Activated naive CD8-positive, alpha-beta T cell (primary cell): ENCODE results near the gene NAP1L4.

ENCODE experiments used
- H3K27ac Mint-ChIP-seq: one replicate; pipeline ENCODE4 v1.8.0; 2021; ENCODE audit warnings: mixed read lengths
- H3K27me3 Mint-ChIP-seq: one replicate; pipeline ENCODE4 v1.8.0; 2021; ENCODE audit warnings: mixed read lengths
- H3K36me3 Mint-ChIP-seq: one replicate; pipeline ENCODE4 v1.8.0; 2021; ENCODE audit warnings: mixed read lengths
- H3K4me1 Mint-ChIP-seq: one replicate; pipeline ENCODE4 v1.8.0; 2021; ENCODE audit warnings: low read depth, mixed read lengths
- H3K4me3 Mint-ChIP-seq: one replicate; pipeline ENCODE4 v1.8.0; 2021; ENCODE audit warnings: mild to moderate bottlenecking, mixed read lengths
- H3K9me3 Mint-ChIP-seq: one replicate; pipeline ENCODE4 v1.8.0; 2021; ENCODE audit warnings: low read depth, mixed read lengths

NAP1L4 gene

DNA sequence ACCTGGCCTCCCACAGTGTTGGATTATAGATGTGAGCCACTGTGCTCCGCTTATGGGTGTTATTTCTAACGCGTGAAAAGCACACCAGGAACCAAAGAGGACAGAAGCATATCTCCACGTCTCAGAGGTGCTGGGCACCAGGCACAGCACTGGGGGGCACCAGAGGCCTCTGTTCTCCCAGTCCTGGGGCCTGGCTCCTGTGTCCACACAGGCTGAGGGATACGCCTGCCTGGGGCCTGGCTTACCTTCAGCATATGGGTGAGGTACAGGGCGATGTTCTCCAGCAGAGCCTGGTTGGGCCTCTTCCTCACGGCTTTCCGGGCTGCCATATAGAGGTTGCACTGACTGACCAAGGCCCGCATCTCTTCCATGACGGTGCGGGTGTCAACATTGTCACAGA lies 24.7 kb upstream of the NAP1L4 start:
- peaks cover 80% of the 10 kb centered on the region for H3K4me1 Mint-ChIP-seq
- peak overlapping the region; percentile 82 for H3K27ac Mint-ChIP-seq
- H3K27me3 Mint-ChIP-seq = no peaks in the 10 kb centered on the region
- H3K4me3 Mint-ChIP-seq = peak overlapping the region; percentile 30
- H3K36me3 Mint-ChIP-seq = peaks cover 13% of the 10 kb centered on the region
- no peaks in the 10 kb centered on the region for H3K9me3 Mint-ChIP-seq

DNA sequence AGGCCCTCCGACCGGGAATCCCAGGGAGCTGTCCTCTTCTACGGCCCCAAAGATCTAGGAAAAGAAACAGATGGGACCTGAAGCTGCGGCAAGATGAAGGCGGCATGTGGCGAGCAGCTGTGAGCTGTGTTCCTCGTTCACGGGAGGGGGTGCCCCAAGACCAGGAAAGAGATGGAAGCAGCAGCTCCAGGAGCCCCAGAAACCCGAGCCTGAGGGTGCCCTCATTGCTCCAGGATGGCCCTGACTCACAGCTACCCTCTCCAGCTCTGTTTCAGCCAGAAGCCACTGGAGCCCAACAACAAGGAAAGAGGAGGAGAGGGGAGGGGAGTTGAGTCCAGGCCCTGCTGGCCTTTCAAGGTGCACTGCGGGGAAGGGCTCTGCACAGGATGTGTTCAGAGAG lies 23.7 kb upstream of the NAP1L4 start:
- Mint-ChIP-seq H3K27ac (peak overlapping the region; percentile 34), H3K36me3 (peaks cover 13% of the 10 kb centered on the region), H3K4me3 (no peak overlapping the region)

GRCh38 chr11:3014943-3015342 lies 22.8 kb upstream of the NAP1L4 start:
- peak overlapping the region; percentile 72 for H3K4me3 Mint-ChIP-seq
- no peaks in the 10 kb centered on the region for H3K27me3 Mint-ChIP-seq
- H3K9me3 Mint-ChIP-seq = no peaks in the 10 kb centered on the region
- H3K4me1 Mint-ChIP-seq = peaks cover 70% of the 10 kb centered on the region
- peaks cover 15% of the 10 kb centered on the region for H3K36me3 Mint-ChIP-seq
- H3K27ac Mint-ChIP-seq = peak overlapping the region; percentile 91

More for the DNA sequence above, 23.7 kb upstream of the NAP1L4 start:
- no peaks in the 10 kb centered on the region for H3K9me3 Mint-ChIP-seq
- H3K27me3 Mint-ChIP-seq = no peaks in the 10 kb centered on the region
- peaks cover 74% of the 10 kb centered on the region for H3K4me1 Mint-ChIP-seq

GRCh38 chr11:3014057-3014938 lies 22.2 kb upstream of the NAP1L4 start:
- H3K4me3 Mint-ChIP-seq = peak overlapping the region; percentile 72
- H3K9me3 Mint-ChIP-seq = no peaks in the 10 kb centered on the region
- peaks cover 76% of the 10 kb centered on the region for H3K4me1 Mint-ChIP-seq

DNA sequence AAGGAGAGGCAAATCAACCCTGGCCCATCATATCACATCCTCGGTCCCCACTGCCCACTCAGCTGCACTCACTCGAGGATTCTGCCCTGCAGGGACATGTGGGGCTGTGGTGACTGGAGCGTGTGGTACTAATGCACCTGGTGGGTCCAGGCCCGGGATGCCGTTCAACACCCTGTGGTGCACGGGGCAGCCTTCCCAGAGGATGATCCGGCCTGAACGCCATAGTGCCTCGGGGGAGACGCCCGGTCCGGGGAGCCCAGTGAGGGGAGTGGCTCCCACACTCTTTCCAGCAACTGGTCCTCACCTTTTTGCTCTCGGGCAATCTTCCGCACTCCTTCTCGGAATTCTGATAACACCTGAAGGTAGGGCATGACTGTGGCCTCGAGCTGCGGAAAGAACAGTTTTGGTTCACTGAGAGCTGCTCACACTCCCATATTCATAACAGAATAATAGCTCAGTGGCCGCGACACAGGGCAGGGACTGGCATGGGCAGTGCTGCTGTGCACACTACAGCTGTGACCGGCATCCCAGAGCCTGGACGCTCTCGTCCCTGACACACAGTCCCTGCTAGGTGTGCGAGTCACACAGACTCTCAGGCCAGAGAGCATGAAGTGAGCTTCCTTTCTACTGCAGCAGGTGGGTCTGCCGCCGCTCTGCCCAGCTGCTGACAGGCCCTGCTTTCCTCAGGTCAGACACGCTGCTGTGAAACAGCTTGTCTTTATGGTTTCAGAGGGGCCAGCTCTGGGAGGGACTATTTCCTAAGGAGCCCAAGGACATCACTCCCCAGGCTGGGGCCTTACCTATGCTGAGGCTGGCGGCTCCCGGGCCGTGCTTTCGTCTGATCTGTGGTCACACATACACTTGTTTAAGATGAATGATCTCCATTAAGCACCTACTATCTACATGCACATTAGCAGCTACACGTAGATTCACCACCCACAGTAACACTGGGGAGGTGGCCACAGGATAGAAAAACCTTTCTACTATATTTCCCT lies 20.1 kb upstream of the NAP1L4 start:
- H3K4me1 Mint-ChIP-seq = peaks cover 79% of the 10 kb centered on the region
- H3K27ac Mint-ChIP-seq = no peak overlapping the region
- peaks cover 15% of the 10 kb centered on the region for H3K36me3 Mint-ChIP-seq
- no peaks in the 10 kb centered on the region for H3K27me3 Mint-ChIP-seq
- H3K4me3 Mint-ChIP-seq = no peak overlapping the region
- no peaks in the 10 kb centered on the region for H3K9me3 Mint-ChIP-seq

More at GRCh38 chr11:3014057-3014938, 22.2 kb upstream of the NAP1L4 start:
- Mint-ChIP-seq H3K36me3 (peaks cover 17% of the 10 kb centered on the region), H3K27ac (peak overlapping the region; percentile 91), H3K27me3 (no peaks in the 10 kb centered on the region)

- Mint-ChIP-seq H3K36me3 (peaks cover 13% of the 10 kb centered on the region), H3K4me1 (peaks cover 76% of the 10 kb centered on the region), H3K27me3 (no peaks in the 10 kb centered on the region), H3K27ac (no peak overlapping the region), H3K4me3 (no peak overlapping the region), H3K9me3 (no peaks in the 10 kb centered on the region)
Measured at GRCh38 chr11:3010521-3011275, 18.6 kb upstream of the NAP1L4 start.

GRCh38 chr11:3010004-3010403 lies 17.9 kb upstream of the NAP1L4 start:
- peaks cover 74% of the 10 kb centered on the region for H3K4me1 Mint-ChIP-seq
- no peaks in the 10 kb centered on the region for H3K9me3 Mint-ChIP-seq
- H3K27me3 Mint-ChIP-seq = no peaks in the 10 kb centered on the region
- peaks cover 9% of the 10 kb centered on the region for H3K36me3 Mint-ChIP-seq
- H3K4me3 Mint-ChIP-seq = peak overlapping the region; percentile 27
- peak overlapping the region; percentile 64 for H3K27ac Mint-ChIP-seq

GRCh38 chr11:3009481-3009880 lies 17.4 kb upstream of the NAP1L4 start:
- Mint-ChIP-seq H3K36me3 (peaks cover 7% of the 10 kb centered on the region), H3K27ac (peak overlapping the region; percentile 78), H3K4me1 (peaks cover 70% of the 10 kb centered on the region)

GRCh38 chr11:3008746-3009336 lies 16.7 kb upstream of the NAP1L4 start:
- Mint-ChIP-seq H3K4me1 (peaks cover 70% of the 10 kb centered on the region), H3K27ac (peak overlapping the region; percentile 78), H3K4me3 (no peak overlapping the region), H3K36me3 (peaks cover 7% of the 10 kb centered on the region), H3K9me3 (no peaks in the 10 kb centered on the region), H3K27me3 (no peaks in the 10 kb centered on the region)

More at GRCh38 chr11:3009481-3009880, 17.4 kb upstream of the NAP1L4 start:
- no peaks in the 10 kb centered on the region for H3K27me3 Mint-ChIP-seq
- no peaks in the 10 kb centered on the region for H3K9me3 Mint-ChIP-seq
- H3K4me3 Mint-ChIP-seq = no peak overlapping the region

- Mint-ChIP-seq H3K36me3 (peaks cover 5% of the 10 kb centered on the region), H3K27me3 (no peaks in the 10 kb centered on the region), H3K27ac (peak overlapping the region; percentile 77), H3K4me3 (peak overlapping the region; percentile 79), H3K4me1 (peaks cover 70% of the 10 kb centered on the region), H3K9me3 (no peaks in the 10 kb centered on the region)
Measured at GRCh38 chr11:3007404-3008010, 15.4 kb upstream of the NAP1L4 start.

- Mint-ChIP-seq H3K9me3 (no peaks in the 10 kb centered on the region), H3K4me1 (peaks cover 68% of the 10 kb centered on the region), H3K27ac (peak overlapping the region; percentile 77), H3K27me3 (no peaks in the 10 kb centered on the region), H3K4me3 (peak overlapping the region; percentile 79), H3K36me3 (peaks cover 4% of the 10 kb centered on the region)
Measured at GRCh38 chr11:3006505-3007260, 14.6 kb upstream of the NAP1L4 start.

- no peaks in the 10 kb centered on the region for H3K27me3 Mint-ChIP-seq
- H3K36me3 Mint-ChIP-seq = peaks cover 3% of the 10 kb centered on the region
- no peak overlapping the region for H3K4me3 Mint-ChIP-seq
- H3K27ac Mint-ChIP-seq = no peak overlapping the region
- no peaks in the 10 kb centered on the region for H3K9me3 Mint-ChIP-seq
- peaks cover 59% of the 10 kb centered on the region for H3K4me1 Mint-ChIP-seq
Measured at GRCh38 chr11:3004481-3004880, 12.4 kb upstream of the NAP1L4 start.
